ENCODE results near the gene FJX1.

DNA sequence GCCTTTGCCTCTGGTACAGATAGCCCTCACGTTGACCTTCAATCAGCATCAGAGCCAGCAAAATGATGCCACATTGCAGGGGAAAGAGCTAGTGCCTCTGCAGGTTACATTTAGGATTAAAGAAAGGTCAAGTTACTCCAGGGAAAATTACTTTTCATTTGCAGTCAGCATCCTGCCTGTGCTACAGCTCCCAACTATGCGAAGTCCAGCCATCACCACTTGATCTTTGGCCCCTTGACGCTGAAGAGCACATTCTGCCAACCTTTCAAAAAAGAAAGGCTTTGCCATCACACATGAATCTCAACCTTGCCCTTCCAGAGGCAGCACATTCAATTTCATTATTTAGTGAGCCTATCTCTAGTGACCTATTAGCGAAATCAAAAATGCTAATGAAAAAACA lies 11.3 kb downstream of the FJX1 start:
- TF ChIP-seq, protein P1, sequence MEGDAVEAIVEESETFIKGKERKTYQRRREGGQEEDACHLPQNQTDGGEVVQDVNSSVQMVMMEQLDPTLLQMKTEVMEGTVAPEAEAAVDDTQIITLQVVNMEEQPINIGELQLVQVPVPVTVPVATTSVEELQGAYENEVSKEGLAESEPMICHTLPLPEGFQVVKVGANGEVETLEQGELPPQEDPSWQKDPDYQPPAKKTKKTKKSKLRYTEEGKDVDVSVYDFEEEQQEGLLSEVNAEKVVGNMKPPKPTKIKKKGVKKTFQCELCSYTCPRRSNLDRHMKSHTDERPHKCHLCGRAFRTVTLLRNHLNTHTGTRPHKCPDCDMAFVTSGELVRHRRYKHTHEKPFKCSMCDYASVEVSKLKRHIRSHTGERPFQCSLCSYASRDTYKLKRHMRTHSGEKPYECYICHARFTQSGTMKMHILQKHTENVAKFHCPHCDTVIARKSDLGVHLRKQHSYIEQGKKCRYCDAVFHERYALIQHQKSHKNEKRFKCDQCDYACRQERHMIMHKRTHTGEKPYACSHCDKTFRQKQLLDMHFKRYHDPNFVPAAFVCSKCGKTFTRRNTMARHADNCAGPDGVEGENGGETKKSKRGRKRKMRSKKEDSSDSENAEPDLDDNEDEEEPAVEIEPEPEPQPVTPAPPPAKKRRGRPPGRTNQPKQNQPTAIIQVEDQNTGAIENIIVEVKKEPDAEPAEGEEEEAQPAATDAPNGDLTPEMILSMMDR (IDR thresholded peaks at IDR 0.05) = no peak
- no peak for TF ChIP-seq ZFX (IDR thresholded peaks at IDR 0.05; ENCODE audit: borderline replicate concordance)
